GM18502 (cell line): ENCODE data around the gene SPHKAP.
"Not testable (repeated sequence)": the region's sequence is repeated elsewhere in the genome, so short reads cannot be mapped to it uniquely, and the experiment has no call there.

Source experiments
- ATAC-seq: cut with Tn5 transposase; IDR thresholded peaks from one replicate; pipeline ENCODE4 v1.9.1; 2021; ENCODE audit warnings: mild to moderate bottlenecking; ENCODE audit not compliant: unreplicated experiment, poor library complexity

Gene SPHKAP

GRCh38 chr2:228102949-228103348 lies 78.5 kb downstream of the SPHKAP start:
- peak; percentile 60 for ATAC-seq

- ATAC-seq = no peak
Observed at GRCh38 chr2:228094377-228094921, 87.0 kb downstream of the SPHKAP start.

- no peak for ATAC-seq
Observed at GRCh38 chr2:228092056-228092455, 89.4 kb downstream of the SPHKAP start.

GRCh38 chr2:228086561-228086960 lies 94.9 kb downstream of the SPHKAP start:
- no peak for ATAC-seq

- no peak for ATAC-seq
Observed at GRCh38 chr2:228084717-228085116, 96.8 kb downstream of the SPHKAP start.

GRCh38 chr2:228083131-228083530 lies 98.4 kb downstream of the SPHKAP start:
- ATAC-seq = no peak

GRCh38 chr2:228082571-228082970 lies 98.9 kb downstream of the SPHKAP start:
- no peak for ATAC-seq

GRCh38 chr2:228079194-228079593 lies 102.3 kb downstream of the SPHKAP start:
- ATAC-seq = no peak

- ATAC-seq = not testable (repeated sequence)
Observed at GRCh38 chr2:228076695-228077094, 104.8 kb downstream of the SPHKAP start.

GRCh38 chr2:228072669-228073068 lies 108.8 kb downstream of the SPHKAP start:
- ATAC-seq = no peak

- ATAC-seq = no peak
Observed at GRCh38 chr2:228067309-228067708, 114.2 kb downstream of the SPHKAP start.

- ATAC-seq = no peak
Observed at GRCh38 chr2:228066126-228066798, 115.2 kb downstream of the SPHKAP start.

- ATAC-seq = no peak
Observed at GRCh38 chr2:228065686-228066085, 115.8 kb downstream of the SPHKAP start.

GRCh38 chr2:228064796-228065315 lies 116.6 kb downstream of the SPHKAP start:
- ATAC-seq = no peak

GRCh38 chr2:228064024-228064423 lies 117.5 kb downstream of the SPHKAP start:
- no peak for ATAC-seq

- no peak for ATAC-seq
Observed at GRCh38 chr2:228063558-228063957, 117.9 kb downstream of the SPHKAP start.

GRCh38 chr2:228059735-228060134 lies 121.8 kb downstream of the SPHKAP start:
- ATAC-seq = no peak

- ATAC-seq = no peak
Observed at GRCh38 chr2:228056293-228057097, 125.0 kb downstream of the SPHKAP start.

GRCh38 chr2:228048838-228049490 lies 132.5 kb downstream of the SPHKAP start:
- peak; percentile 64 for ATAC-seq

GRCh38 chr2:228040995-228041394 lies 140.5 kb downstream of the SPHKAP start:
- no peak for ATAC-seq
